Lower leg skin (tissue), 3 donors: ENCODE data around the gene ZC3H7A.

Experiments used
- CTCF ChIP-seq, 3 donors: fragments of 450-650 bp; IDR thresholded peaks; one replicate each; pipeline ENCODE4 v1.5.1; 2016; ENCODE audit warnings: antibody characterized with exemption in 3 of 3, mild to moderate bottlenecking in 3 of 3, moderate library complexity in 2 of 3
- POLR2A ChIP-seq, 2 donors: fragments of 450-650 bp; IDR thresholded peaks; one replicate each; pipeline ENCODE4 v1.6.1; 2016 to 2017; ENCODE audit warnings: antibody characterized with exemption in 2 of 2, mild to moderate bottlenecking in 1 of 2, moderate library complexity in 1 of 2

GRCh38 chr16:11716336-11716735 is 80.7 kb downstream of the ZC3H7A start:
- TF ChIP-seq CTCF (IDR thresholded peaks at IDR 0.05) (no peak), POLR2A (IDR thresholded peaks at IDR 0.05) (no peak)
